Gastrocnemius medialis (tissue), 4 donors: ENCODE results near the gene ANO6. TPM values are rescaled to one million over a fixed set of nuclear protein-coding genes. Genes with fewer than 3 reads are reported as not detected.

Source experiments
- ATAC-seq, 2 donors: fragments of 150-250 bp; one replicate each; pipeline ENCODE4 v1.9.1; 2016
- DNase-seq, 2 donors: peaks; one replicate each; pipeline ENCODE4 v3.0.0-alpha.2; 2019
- H3K27ac ChIP-seq, 4 donors: fragments of 200-600 bp; sonication (generic); 1 replicate in 1 of 4; 2 replicates in 3 of 4; pipeline ENCODE4 v1.5.1; 2016 to 2018; ENCODE audit warnings: mild to moderate bottlenecking in 2 of 4, moderate library complexity in 1 of 4
- H3K27me3 ChIP-seq, 3 donors: fragments of 200-600 bp; sonication (generic) in 2 of 3; 1 replicate in 1 of 3; 2 replicates in 2 of 3; pipeline versions ENCODE4 v1.5.1 to v1.6.0; 2016 to 2019; ENCODE audit warnings: mild to moderate bottlenecking in 1 of 3, moderate library complexity in 1 of 3
- H3K36me3 ChIP-seq, 2 donors: fragments of 200-600 bp; sonication (generic) in 1 of 2; one replicate each; pipeline ENCODE4 v1.5.1; 2017 to 2018
- H3K4me1 ChIP-seq, 2 donors: fragments of 200-600 bp; sonication (generic) in 1 of 2; one replicate each; pipeline ENCODE4 v1.5.1; 2016 to 2017; ENCODE audit warnings: mild to moderate bottlenecking in 2 of 2
- H3K4me3 ChIP-seq, 4 donors: fragments of 200-600 bp; sonication (generic) in 3 of 4; 1 replicate in 1 of 4; 2 replicates in 3 of 4; pipeline ENCODE4 v1.5.1; 2016 to 2019; ENCODE audit warnings: mild to moderate bottlenecking in 2 of 4
- H3K9me3 ChIP-seq, 3 donors: fragments of 200-600 bp; sonication (generic) in 2 of 3; 1 replicate in 1 of 3; 2 replicates in 2 of 3; pipeline ENCODE4 v1.5.1; 2016 to 2019
- CTCF ChIP-seq, 5 experiments: fragments of 450-650 bp in 3 of 5; fragments of 200-600 bp in 2 of 5; sonication (generic) in 2 of 5; IDR thresholded peaks in 4 of 5; conservative IDR thresholded peaks in 1 of 5; 1 replicate in 4 of 5; 2 replicates in 1 of 5; pipeline ENCODE4 v1.5.1; 2016 to 2019; ENCODE audit warnings: antibody characterized with exemption in 5 of 5, mild to moderate bottlenecking in 3 of 5, moderate library complexity in 3 of 5
- POLR2A ChIP-seq, 2 donors: fragments of 450-650 bp; IDR thresholded peaks; one replicate each; pipeline ENCODE4 v1.6.1; 2017; ENCODE audit warnings: antibody characterized with exemption in 2 of 2, mild to moderate bottlenecking in 2 of 2, moderate library complexity in 2 of 2
- in situ Hi-C, 4 donors: fragments of 200-750 bp; cut with MboI; loops; one replicate each; pipeline versions ENCODE4 v1.15.0 to v1.8.0; 2017; ENCODE audit warnings: low sequenced_read_pairs in 4 of 4
- intact Hi-C: fragments of 100-400 bp; cut with DNase I; formaldehyde crosslinking; loops from one replicate; pipeline ENCODE4 v1.15.1; 2023; ENCODE audit warnings: low total_unique reads
- total RNA-seq, 4 donors: library from RNA; depleted of rRNA; stranded (reverse); fragments of >200 nt; gene quantifications; one replicate each; pipeline versions ENCODE4 v1.1.0 to v1.2.3, GENCODE V29; 2016

Gene ANO6
- total RNA-seq, 4 donors from 2014 or later: 75.4 to 100 (median 91.8) TPM

GRCh38 chr12:45356822-45357538 is 141.1 kb downstream of the ANO6 start:
- in situ Hi-C loops (no loop called here), intact Hi-C loops (no loop called here)
- H3K27me3 ChIP-seq: no peaks in the 10 kb centered on the region
- TF ChIP-seq CTCF (IDR thresholded peaks at IDR 0.05 in 4 of 5, conservative IDR thresholded peaks at IDR 0.05 in 1 of 5) (no peak), POLR2A (IDR thresholded peaks at IDR 0.05) (no peak)
- no peaks in the 10 kb centered on the region for H3K9me3 ChIP-seq
- ATAC-seq (no peak), DNase-seq (no peak)
- H3K4me1 ChIP-seq: peaks cover 22 to 34% of the 10 kb centered on the region in 2 donors
- H3K27ac ChIP-seq: peak overlapping the region; percentile 20 to 49 (median 34)
- H3K4me3 ChIP-seq: no peak overlapping the region
- H3K36me3 ChIP-seq: peaks cover 0 to 35% of the 10 kb centered on the region in 2 donors

- intact Hi-C loops: no loop called here
- H3K36me3 ChIP-seq: peaks cover 0 to 42% of the 10 kb centered on the region in 2 donors
- DNase-seq (no peak), ATAC-seq (peak in 1 of 2 donors; percentile 55)
- H3K4me3 ChIP-seq: no peak overlapping the region
- H3K27me3 ChIP-seq: no peaks in the 10 kb centered on the region
- TF ChIP-seq POLR2A (IDR thresholded peaks at IDR 0.05): no peak
- no peak for TF ChIP-seq CTCF (IDR thresholded peaks at IDR 0.05 in 4 of 5, conservative IDR thresholded peaks at IDR 0.05 in 1 of 5)
- H3K4me1 ChIP-seq: peaks cover 22 to 34% of the 10 kb centered on the region in 2 donors
- in situ Hi-C loops: no loop called here
- H3K9me3 ChIP-seq: peaks cover 0 to 6% (median 0%) of the 10 kb centered on the region in 3 donors
- peak overlapping the region; percentile 20 to 49 (median 34) for H3K27ac ChIP-seq
These were observed 141.9 kb downstream of the ANO6 start for GRCh38 chr12:45357539-45358417.

- peaks cover 0 to 34% of the 10 kb centered on the region in 2 donors for H3K36me3 ChIP-seq
- no peaks in the 10 kb centered on the region for H3K27me3 ChIP-seq
- in situ Hi-C loops (no loop called here), intact Hi-C loops (no loop called here)
- no peak for ATAC-seq
- no peak overlapping the region for H3K27ac ChIP-seq
- peaks cover 0 to 11% (median 0%) of the 10 kb centered on the region in 3 donors for H3K9me3 ChIP-seq
- no peak overlapping the region for H3K4me3 ChIP-seq
- TF ChIP-seq POLR2A (IDR thresholded peaks at IDR 0.05) (no peak), CTCF (IDR thresholded peaks at IDR 0.05 in 4 of 5, conservative IDR thresholded peaks at IDR 0.05 in 1 of 5) (no peak)
- peaks cover 8 to 14% of the 10 kb centered on the region in 2 donors for H3K4me1 ChIP-seq
- DNase-seq: no peak
These were observed 146.4 kb downstream of the ANO6 start for GRCh38 chr12:45362291-45362690.

- H3K9me3 ChIP-seq: peaks cover 0 to 11% (median 0%) of the 10 kb centered on the region in 3 donors
- H3K4me3 ChIP-seq: no peak overlapping the region
- DNase-seq: no peak
- H3K36me3 ChIP-seq: peaks cover 0 to 39% of the 10 kb centered on the region in 2 donors
- in situ Hi-C loops (no loop called here), intact Hi-C loops (no loop called here)
- no peak for ATAC-seq
- H3K27ac ChIP-seq: no peak overlapping the region
- no peak for TF ChIP-seq CTCF (IDR thresholded peaks at IDR 0.05 in 4 of 5, conservative IDR thresholded peaks at IDR 0.05 in 1 of 5)
- TF ChIP-seq POLR2A (IDR thresholded peaks at IDR 0.05): no peak
- H3K27me3 ChIP-seq: no peaks in the 10 kb centered on the region
- peaks cover 0 to 5% of the 10 kb centered on the region in 2 donors for H3K4me1 ChIP-seq
These were observed 148.0 kb downstream of the ANO6 start for GRCh38 chr12:45363903-45364302.
